Activated naive CD4-positive, alpha-beta T cell treated with Interleukin-2 at 50 U/mL for 16 hours (primary cell): ENCODE measurements around the gene GSTCD.
A peak's percentile ranks its signal among the peaks of the same experiment; 100 is the strongest.
"Not testable (repeated sequence)": the region's sequence is repeated elsewhere in the genome, so short reads cannot be mapped to it uniquely, and the experiment has no call there.

Experiments
- DNase-seq: peaks from one replicate; pipeline ENCODE4 v3.0.0-alpha.2; 2020

GSTCD gene, protein sequence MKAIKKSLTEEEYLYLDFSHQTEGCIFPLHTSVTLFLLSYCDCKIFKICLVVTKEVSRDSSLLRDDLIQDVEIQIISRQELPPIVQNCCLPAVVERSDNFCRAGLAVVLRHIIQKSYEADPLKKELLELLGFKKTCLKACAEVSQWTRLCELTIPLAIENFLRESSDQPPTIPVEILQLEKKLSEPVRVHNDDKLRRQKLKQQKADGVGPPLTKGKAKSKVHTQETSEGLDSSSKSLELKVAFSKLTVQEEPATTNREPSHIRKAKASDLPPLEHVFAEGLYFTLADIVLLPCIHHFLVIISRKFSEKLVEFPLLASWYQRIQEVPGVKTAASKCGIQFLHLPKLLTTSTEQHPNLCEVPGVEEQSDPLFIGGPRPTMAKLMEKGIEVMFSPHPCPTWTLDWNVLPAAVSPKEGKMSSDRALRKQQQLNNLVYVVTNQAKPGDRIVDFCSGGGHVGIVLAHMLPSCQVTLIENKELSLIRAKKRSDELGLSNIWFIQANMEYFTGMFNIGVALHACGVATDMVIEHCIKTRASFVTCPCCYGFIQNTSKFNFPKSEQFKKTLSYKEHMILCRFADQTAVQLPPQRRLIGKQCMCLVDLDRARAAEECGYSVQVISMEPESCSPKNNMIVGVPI

DNA sequence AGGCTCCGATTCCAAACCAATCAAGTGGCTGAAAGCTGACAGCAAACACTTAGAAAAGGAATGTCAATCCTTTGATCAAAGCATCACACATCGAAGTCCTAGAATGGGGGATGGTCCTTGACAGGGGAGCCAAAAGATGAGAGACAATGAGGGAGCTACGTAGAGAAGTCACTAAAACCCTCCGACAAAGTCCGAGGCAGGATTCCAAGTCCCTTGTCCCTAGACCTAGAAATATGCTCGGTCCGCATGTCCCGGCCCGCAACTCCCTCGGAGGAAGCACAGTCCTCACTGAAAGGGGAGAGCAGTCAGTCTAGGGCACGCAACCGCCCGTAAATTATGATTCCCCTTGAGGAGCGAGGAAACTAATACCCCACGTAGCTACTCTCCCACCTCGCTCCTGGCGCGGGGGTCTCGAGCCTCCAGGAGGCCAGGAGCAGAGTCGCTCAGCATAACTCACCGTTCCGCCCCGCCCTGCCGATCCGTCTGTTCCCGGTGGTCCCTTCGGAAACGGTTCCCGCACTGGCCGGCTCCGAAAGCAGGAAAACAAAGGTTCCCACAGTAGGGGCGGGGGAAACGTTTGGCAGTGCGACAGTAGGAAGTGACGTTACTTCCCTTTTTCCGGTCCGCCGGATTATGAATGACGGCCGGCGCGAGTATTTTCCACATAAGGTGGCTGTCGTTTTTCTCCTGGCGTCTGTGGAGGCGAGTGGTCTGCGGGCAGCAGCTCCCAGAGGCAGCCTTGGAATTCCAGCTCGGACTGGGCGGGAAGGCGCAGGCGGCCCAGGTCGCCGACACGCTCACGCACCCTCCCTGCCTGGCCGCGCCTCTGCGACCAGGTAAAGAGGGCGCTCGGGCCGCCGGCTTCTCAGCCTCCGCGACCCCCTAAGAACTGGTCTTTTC lies at the start of gene GSTCD, which contains the start of gene INTS12:
Gene GSTCD (plus strand): TSS at position 604 of the 900 bp plus-strand sequence. CDS start 8,830 bp downstream, outside the sequence.
Gene INTS12 (minus strand): TSS at position 509 of the 900 bp plus-strand sequence. CDS start 8,684 bp downstream, outside the sequence.
- peak; percentile 89 for DNase-seq

DNA sequence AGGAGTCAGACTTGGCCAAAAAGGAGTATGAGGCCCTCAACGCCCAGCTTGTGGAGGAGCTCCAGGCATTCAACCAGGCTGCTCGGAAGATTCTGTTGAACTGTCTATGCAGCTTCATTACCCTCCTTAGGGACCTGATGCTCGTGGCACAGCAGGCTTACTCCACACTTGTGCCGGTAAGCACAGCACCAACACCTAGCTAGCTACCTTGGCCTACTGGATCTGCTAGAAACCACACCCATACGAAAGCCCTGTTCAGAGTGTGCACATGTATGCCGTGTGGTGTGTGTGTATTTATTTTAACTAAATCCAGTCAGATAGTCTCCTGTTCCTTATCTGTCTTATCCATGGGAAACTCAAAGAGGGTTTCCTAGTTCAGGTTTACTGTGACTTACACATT lies 49.4 kb upstream of the GSTCD start:
- DNase-seq: no peak

DNA sequence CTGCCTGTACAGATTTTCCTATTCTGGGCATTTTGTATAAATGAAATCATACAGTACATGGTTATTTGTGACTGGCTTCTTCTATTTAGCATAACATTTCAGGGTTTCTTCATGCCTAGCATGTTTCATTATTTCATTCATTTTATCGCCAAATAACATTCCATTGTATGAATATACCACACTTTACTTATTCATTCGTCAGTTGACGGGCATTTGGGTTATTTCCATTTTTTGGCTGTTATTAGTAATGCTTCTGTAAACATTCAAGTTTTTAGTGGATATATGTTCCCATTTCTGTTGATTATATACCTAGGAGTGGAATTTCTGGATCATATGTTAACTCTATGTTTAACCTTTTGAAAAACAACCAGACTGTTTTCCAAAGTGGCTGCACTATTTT lies 47.6 kb upstream of the GSTCD start:
- no peak for DNase-seq

DNA sequence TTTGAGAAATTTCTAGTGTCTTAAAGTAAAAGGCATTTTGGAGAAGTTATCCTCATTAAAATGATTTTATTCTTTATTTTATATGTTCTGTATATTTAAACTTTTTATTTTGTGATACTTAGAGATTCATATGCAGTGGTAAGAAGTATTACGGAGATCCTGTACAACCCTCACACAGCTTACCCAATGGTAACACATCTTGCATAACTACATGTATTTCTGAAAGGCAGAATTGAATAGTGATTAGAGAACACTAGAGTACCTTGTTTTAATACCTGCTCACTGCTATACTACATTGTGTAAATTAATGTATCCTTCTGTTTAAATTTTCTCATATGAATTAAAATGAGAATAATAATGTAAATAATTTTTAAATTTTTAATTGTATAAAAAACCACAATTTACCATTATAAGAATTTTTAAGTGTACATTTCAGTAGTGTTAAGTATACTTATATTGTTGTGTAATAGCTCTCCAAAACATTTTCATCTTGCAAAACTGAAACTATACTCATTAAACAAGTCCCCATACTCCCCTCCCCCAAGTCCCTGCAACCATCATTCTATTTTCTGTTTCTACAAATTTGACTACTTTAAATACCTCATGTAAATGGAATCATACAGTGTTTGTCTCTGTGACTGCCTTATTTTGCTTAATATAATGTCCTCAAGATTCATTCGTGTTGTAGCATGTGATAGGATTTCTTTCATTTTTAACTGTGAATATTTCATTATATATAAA lies 45.5 kb upstream of the GSTCD start:
- no peak for DNase-seq

DNA sequence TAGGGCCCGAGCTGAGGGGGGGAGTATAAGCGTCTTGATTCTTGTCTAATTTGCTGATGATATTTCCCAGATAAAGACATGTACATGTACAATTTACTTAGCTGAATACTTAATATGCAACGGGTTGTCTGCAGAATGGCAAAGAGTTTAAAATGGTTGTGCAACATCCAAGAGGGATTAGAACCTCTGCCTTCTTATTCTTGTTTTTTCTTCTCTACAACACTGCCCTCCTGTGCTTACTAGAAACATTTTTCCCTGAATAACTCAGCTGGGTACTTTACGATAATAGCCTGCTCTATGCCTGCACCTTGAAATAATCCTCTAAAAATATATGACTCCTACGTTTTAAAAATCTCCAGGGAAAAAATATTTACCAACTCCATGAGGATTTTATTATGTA lies 41.9 kb upstream of the GSTCD start:
- DNase-seq: no peak

DNA sequence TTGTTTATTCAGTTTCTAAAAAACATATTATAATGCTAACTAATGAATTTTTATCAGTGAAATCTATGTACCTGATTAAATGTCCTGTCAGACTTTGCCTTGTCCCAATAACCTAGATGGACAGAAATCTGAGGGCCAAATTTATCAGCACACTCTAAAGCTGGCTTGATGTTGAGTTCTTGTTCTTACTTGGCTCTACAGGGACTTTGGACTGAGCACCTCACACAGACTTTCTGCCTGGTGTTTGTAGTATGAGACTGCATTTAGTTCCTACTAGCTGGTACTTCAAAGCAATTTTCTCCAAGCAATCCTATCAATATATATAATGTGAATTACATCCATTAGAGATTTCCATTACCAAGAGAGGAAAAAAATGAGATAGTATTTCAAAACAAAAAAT lies 37.9 kb upstream of the GSTCD start:
- DNase-seq: no peak

DNA sequence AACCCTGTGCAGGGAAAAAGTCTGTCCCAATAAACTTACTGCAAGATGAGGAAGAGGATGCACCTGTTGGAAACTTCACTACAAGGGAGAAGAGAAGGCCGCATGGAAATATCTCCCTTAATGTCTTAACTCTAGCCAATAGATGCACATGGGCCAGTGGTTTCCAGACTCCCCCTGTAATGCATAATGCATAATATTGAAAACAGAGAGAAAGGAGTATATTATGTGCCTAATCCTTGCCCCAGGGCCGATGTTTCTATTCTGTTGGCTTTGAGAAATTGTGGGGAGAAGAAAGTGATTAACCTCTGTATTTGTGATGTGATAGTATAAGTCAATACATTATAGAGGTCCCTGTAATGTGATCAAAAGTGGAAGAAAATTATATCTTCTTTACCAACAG lies 37.3 kb upstream of the GSTCD start:
- DNase-seq: no peak

DNA sequence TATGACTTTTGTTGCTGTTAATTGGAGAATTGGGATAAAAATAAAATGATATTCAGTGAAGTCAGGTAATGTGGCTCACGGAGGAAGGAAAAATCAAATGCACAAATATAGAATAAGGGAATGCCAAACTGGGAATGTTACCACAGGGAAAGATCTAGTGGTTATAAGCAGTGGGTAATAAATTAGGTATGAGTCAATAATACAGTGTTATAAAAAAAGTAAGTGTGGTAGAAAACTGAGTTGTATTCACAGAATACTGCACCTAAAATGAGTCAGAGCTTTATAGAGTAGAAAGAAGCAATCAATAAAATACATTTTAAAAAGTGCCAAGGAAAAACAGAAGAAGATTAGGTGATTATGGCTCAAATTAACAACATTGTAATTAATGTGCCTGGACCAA lies 34.6 kb upstream of the GSTCD start:
- DNase-seq: no peak

DNA sequence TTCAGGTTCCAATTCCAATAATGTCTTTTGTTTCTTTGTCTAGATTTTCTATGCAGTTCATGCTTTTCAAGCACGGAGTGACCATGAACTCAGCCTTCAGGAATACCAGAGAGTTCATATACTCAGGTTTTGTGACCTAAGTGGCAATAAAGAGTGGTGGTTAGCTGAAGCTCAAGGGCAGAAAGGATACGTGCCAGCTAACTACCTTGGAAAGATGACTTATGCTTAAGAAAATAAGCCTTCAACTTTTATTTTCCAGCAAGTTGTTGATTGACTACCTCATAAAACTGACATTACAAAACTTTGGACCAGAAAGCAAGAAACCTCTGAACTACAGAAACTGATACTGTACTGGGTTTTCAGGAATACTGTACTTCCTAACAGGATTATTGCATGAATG lies 30.9 kb upstream of the GSTCD start:
- no peak for DNase-seq

DNA sequence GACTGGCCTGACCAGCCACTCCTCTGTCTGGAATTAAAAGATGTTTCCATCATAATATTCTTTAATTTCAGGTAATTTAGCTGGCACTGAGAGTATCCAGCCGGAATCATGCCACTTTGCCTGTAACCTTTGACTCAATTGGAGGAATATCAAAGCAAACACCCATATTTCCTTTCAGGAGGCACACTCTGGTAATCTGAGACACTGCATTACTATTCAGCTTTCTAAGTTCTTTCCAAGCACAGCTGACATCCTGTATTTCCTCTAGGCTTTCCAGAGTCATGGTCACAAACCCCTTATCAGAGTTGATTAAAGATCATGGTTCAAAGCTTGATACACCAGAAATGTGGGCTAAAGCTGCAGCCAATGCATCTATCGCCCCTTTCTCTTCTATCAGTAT lies 29.4 kb upstream of the GSTCD start:
- no peak for DNase-seq

DNA sequence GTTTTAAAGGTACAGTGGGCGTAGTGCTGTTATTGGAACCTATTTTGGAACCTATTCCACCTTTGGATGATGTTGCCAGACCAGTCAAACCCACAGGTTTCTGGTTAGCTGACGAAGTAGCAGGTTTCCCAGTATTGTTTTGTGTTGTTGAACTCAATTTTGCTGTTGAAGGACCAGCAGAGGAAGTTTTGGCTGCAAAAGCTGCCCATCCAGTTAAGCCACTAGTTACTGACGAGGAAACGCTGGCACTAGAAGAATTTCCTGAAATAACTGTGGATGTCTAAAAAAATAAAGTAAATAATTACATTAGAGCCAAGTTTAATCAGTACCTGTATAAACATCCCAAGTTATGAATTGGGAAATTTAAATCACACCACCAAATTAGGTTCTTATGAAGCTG lies 25.5 kb upstream of the GSTCD start:
- DNase-seq: no peak

DNA sequence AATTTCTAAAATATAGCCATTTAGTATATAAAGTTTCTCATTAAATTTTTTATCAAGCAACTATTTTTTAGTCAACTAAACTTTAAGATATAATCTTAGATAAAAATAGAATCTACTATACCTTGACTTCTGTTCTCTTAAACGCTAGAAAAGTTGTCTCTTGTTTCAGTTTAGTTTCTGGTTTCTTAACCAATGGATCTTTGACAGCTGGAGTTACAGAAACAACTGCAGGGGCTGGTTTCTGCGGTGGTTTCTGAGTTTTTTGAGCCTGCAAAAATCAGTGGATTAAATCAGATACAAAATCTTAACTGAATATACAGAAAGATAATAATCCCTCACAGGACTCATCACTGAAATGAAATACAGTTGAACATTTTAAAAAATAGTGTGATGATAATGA lies 22.0 kb upstream of the GSTCD start:
- DNase-seq: no peak

DNA sequence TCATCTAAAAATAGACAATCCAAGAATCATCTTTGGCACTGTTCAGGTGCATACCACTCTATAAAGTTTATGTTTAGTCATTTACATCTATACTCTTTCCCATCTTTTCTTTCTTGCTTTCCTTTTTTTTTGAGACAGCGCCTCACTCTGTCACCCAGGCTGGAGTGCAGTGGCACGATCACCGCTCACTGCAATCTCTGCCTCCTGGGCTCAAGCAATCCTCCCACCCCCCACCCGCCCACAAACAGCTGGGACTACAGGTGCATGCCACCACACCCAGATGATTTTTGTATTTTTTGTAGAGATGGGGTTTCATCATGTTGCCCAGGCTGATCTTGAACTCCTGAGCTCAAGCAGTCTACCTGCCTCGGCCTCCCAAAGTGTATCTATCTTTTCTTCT lies 13.8 kb upstream of the GSTCD start:
- DNase-seq: not testable (repeated sequence)

DNA sequence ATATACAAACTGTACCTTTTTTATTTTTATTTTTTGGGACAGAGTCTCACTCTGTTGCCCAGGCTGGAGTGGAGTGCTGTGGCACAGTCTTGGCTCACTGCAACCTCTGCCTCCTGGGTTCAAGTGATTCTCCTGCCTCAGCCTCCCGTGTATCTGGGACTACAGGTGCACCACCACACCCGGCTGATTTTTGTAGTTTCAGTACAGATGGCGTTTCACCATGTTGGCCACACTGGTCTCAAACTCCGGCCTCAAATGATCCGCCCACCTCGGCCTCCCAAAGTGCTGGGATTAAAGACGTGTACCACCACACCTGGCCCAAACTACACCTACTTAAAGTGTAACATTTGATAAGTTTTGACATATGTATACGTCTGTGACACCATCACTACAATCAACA lies 12.8 kb upstream of the GSTCD start:
- DNase-seq: not testable (repeated sequence)

DNA sequence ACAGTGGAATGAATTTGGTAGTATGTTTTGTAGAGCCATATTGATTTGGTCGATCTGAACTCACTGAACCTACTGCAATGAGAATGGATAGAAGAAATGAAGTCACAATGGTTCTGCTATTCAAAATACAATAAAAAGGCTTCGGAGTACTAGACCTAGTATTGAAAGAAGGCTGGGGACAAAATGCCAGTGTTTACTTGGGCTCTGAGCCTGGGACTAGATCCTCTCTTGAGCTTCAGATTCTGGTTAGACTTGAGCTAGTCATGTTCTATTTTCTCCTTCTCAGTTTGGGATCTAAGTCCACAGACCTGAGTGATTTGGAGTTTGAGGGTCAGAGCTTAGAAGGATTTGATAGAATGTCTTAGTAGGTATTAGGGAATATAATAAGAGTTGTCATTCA lies 10.0 kb upstream of the GSTCD start:
- no peak for DNase-seq

DNA sequence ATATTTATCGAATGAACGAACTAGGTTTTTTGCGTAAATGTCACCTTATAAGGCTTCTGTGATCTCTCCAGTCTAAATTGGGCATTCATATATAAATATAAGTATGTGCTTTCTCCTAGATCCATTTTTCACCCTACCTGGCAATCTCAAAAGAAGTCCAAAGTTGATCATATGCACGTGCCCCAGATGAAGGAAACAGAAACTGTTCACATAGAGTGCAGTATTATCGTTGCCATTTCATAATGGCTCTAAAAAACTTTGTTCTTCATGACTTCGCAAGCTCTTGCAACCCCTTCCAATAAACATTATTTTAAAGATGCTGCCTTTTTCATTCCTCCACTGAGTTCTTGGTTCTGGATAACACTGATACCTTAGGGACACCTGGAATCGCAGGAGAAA lies 803 bp upstream of the GSTCD start:
- DNase-seq: no peak

DNA sequence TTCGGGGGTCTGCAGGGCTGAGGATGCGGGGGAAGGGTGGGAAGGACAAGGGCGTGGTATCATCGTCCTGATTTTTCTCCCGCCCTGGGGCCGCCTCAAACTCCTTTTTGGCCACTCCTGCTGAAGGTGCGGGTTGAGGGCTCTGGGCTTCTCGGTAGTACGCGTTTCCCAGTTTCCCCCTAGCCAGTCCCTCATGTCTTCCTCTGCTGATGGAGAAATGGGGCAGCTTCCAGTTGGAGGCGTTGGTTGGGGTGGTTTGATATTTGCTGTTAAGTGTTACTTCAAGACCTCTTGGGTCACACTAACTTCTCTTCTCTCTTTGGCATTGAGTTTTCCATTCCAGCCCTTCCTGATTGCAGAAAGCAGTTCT lies 482 bp downstream of the GSTCD start:
- no peak for DNase-seq

DNA sequence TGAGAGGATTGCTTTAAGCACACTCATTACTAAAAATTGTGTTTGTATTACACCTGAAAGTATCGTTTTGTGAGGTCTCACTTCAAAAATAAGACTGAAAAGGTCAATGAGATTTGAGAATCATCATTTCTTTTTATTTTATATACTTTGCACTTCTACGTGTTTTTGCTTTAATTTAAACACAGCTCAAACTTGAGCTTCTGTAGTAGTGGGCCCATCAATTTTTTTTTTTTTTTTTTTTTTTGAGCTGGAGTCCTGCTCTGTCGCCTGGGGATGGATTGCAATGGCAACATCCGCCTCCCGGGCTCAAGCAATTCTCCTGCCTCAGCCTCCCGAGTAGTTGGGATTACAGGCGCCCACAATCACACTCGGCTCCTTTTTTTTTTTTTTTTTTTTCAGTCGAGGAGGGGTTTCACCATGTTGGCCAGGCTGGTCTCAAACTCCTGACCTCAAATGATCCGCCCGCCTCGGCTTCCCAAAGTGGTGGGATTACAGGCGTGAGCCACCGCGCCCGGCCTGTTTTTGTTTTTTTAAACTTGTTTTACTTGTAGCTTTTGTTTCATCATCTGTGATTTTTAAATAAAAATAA lies 1.5 kb downstream of the GSTCD start:
- no peak for DNase-seq

DNA sequence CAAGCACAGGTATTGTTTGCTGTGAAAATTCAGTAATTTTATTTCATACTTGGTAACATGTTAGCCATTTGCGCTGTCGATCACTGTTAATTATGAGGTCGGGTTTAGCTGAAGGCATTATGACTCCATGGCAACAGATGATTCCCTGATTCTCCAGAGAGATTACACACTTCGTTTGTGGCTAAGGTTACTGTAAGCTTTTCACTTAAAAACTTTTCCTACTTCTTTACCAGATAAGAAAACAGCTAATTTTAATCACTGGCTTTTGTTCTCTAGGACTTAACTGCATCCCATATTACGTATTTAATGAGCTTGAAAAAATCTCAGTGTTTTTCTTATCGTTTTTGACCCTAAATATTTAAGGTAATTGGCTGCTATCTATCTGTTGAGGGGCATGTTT lies 2.1 kb downstream of the GSTCD start:
- no peak for DNase-seq

DNA sequence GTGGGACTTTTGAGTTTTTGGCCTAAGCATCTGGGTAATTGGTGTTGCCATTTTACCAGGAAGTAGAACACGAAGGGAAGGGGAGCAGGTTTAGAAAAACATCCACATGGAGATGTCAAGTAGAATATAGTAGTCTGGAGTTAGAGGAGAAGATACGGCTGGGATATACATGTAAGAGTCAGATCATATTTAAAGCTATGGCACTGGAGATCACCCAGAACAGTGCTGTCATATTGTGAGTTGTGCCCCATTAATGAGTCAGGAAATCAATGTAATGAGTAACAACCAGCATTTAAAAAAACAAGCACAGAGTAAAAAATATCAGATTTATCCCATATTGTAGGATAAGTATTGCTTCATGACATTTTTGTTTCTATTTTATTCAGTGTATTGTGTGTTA lies 4.2 kb downstream of the GSTCD start:
- DNase-seq: no peak

DNA sequence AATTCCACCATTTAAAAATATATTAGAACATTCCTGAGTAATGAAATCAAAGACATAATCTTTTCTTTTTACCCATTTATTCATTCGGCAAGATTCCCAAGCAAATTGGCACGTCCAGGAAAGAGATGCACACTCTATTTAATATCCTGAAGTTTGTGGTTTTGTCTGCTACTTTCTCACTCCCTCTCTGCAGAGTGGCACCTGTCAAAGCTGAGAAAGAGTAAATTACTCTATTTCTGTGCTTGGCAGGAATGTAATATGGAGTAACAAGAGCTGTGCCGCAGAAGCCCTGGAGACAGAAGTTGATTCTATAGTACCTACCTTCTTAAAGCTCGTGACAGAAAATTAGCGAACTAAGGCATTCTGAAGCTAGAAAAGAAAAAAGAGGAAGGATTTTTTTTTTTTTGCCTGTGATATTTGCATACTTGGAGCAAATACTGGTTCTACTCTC lies 5.5 kb downstream of the GSTCD start:
- DNase-seq: no peak

DNA sequence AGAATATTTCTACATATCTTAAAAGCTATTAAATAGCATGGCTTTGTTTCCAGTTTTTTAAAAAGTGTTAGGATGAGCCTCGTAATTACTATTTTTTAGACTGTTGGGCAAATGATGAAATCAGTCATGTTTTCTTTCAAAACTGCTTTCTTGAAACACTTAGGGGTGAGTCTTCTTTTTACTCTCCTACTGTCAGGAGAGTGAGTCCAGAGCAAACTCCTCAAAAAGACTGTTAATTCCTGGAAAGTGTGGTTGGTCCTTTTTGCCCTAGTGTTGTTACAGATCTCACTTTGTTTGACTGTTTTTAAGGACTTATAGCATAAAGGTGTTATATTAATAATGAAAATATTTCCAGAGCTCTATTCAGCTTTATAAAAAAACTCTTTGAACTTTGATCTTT lies 6.3 kb downstream of the GSTCD start:
- DNase-seq: no peak
